Heart left ventricle (tissue), 16 donors: ENCODE data around the gene TSPAN15. TPM values are rescaled to one million over a fixed set of nuclear protein-coding genes. Genes with fewer than 3 reads are reported as not detected.

Experiments used
- ATAC-seq, 4 donors: fragments of 200-7000 bp; cut with Tn5 transposase; one replicate each; pipeline ENCODE4 v1.9.1; 2020 to 2022; ENCODE audit warnings: moderate library complexity in 4 of 4, mild to moderate bottlenecking in 3 of 4, moderate number of reproducible peaks in 1 of 4
- DNase-seq, 5 donors: peaks; one replicate each; pipeline ENCODE4 v3.0.0-alpha.2; 2020
- H3K27ac ChIP-seq, 12 donors: fragments of 200-600 bp; sonication (generic) in 4 of 12; one replicate each; pipeline versions ENCODE4 v1.5.0 to v1.8.0; 2016 to 2022; ENCODE audit warnings: mild to moderate bottlenecking in 2 of 12
- H3K27me3 ChIP-seq, 9 donors: fragments of 200-600 bp; sonication (generic) in 2 of 9; one replicate each; pipeline versions ENCODE4 v1.5.1 to v1.8.0; 2016 to 2022; ENCODE audit warnings: mild to moderate bottlenecking in 3 of 9
- H3K36me3 ChIP-seq, 9 donors: fragments of 200-600 bp; sonication (generic) in 2 of 9; one replicate each; pipeline versions ENCODE4 v1.5.0 to v1.8.0; 2018 to 2022; ENCODE audit warnings: mild to moderate bottlenecking in 2 of 9
- H3K4me1 ChIP-seq, 12 donors: fragments of 200-600 bp; sonication (generic) in 4 of 12; one replicate each; pipeline versions ENCODE4 v1.5.0 to v1.8.0; 2016 to 2022; ENCODE audit warnings: mild to moderate bottlenecking in 3 of 12
- H3K4me3 ChIP-seq, 12 donors: fragments of 200-600 bp; sonication (generic) in 4 of 12; one replicate each; pipeline versions ENCODE4 v1.5.0 to v1.8.0; 2017 to 2022; ENCODE audit warnings: mild to moderate bottlenecking in 9 of 12, moderate library complexity in 4 of 12
- H3K9me3 ChIP-seq, 12 donors: fragments of 200-600 bp; sonication (generic) in 4 of 12; one replicate each; pipeline versions ENCODE4 v1.5.0 to v1.8.0; 2016 to 2022; ENCODE audit warnings: mild to moderate bottlenecking in 1 of 12
- POLR2A ChIP-seq, 2 donors: fragments of 450-650 bp; IDR thresholded peaks; one replicate each; pipeline ENCODE4 v1.6.1; 2017; ENCODE audit warnings: antibody characterized with exemption in 2 of 2, mild to moderate bottlenecking in 2 of 2, moderate library complexity in 2 of 2
- WGBS, 4 donors: extraction: QIAGEN DNeasy Blood & Tissue Kit in 2 of 4; methylation state at CpG; one replicate each; pipeline versions ENCODE4 v1.1.5 to v1.1.7; 2013 to 2018; 5-methylcytosine and 5-hydroxymethylcytosine counted together
- intact Hi-C, 10 donors: fragments of 100-400 bp; cut with DNase I; formaldehyde crosslinking; loops; one replicate each; pipeline versions ENCODE4 v1.11.1 to v1.14.2; 2022
- polyA plus RNA-seq, 2 donors: library from polyadenylated mRNA; stranded (reverse); fragments of 200-250 nt; gene quantifications; one replicate each; pipeline ENCODE4 v1.2.3, GENCODE V29; 2013
- total RNA-seq, 9 donors: library from RNA; depleted of rRNA in 2 of 9; stranded (reverse); fragments of >200 nt in 2 of 9; fragmentation: NEBNext Ultra II Directional in 3 of 9; extraction: Animal tissue kit (Norgen Biotek cat#: 25700) in 3 of 9; gene quantifications; one replicate each; pipeline versions ENCODE4 v1.1.0 to v1.2.4, GENCODE V29; 2016 to 2023
- TF ChIP-seq, protein P1 (sequence below), 12 donors: fragments of 200-600 bp; sonication (generic) in 4 of 12; IDR thresholded peaks; one replicate each; pipeline versions ENCODE4 v1.5.0 to v1.8.0; 2018 to 2022; ENCODE audit warnings: antibody characterized with exemption in 12 of 12, mild to moderate bottlenecking in 5 of 12
- donor health status: ischemic (EF 13 %, LVEDD 7.1; RV severe dilation, severe dysfunction).
- donor health status: healthy with polysubstance abuse.
- donor health status: DM: no; HTN: yes; CAD: no.
- donor health status: DM: no; HTN: no; CAD: no.
- donor health status: ischemic (EF 25% LVEDD 6.9; RV normal size, moderate dysfunction).
- donor health status: ischemic (EF 25% LVEDD 5.7; RV mildly dilated, moderate dysfunction).
- donor health status: healthy.
- donor health status: DM: yes; HTN: yes; CAD: no.
- donor health status: ischemic (EF 35%, LVEDD 5.7; RV mildly dilated, moderate dysfunction).
- donor health status: nonischemic (EF 11% LVEDD 7.7; RV severe dilation, severe dysfunction).
- donor health status: DM: yes; HTN: yes; CAD: no.
- donor health status: PGD.
- donor health status: ischemic (EF 29% LVEDD 5.4; RV normal size, mild dysfunction).
- donor health status: nonischemic (EF 23%, LVEDD 6.1; RV moderate dilation, normal function).

TSPAN15 gene
- total and polyA plus RNA-seq, 11 donors = 4.5 to 20.2 (median 11.1) TPM

DNA sequence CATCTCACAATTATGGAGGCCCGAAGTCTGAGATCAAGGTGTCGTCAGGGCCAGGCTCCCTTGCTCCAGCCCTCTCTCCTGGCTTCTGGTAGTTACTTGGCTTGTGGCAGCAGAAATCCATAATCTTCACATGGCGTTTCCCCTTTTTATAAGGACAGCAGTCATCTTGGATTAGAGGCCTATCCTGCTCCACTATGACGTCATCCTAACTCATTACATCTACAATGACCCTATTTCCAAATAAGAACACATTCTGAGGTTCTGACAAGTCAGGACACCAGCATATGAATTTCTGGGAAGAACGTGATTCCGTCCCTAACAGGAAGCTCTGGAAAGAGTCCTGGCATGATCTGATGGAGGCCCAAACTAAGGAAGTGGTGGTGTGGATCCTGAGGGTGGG, 86.2 kb downstream of the TSPAN15 start:
- no peak for TF ChIP-seq POLR2A (IDR thresholded peaks at IDR 0.05)
- TF ChIP-seq, protein P1, sequence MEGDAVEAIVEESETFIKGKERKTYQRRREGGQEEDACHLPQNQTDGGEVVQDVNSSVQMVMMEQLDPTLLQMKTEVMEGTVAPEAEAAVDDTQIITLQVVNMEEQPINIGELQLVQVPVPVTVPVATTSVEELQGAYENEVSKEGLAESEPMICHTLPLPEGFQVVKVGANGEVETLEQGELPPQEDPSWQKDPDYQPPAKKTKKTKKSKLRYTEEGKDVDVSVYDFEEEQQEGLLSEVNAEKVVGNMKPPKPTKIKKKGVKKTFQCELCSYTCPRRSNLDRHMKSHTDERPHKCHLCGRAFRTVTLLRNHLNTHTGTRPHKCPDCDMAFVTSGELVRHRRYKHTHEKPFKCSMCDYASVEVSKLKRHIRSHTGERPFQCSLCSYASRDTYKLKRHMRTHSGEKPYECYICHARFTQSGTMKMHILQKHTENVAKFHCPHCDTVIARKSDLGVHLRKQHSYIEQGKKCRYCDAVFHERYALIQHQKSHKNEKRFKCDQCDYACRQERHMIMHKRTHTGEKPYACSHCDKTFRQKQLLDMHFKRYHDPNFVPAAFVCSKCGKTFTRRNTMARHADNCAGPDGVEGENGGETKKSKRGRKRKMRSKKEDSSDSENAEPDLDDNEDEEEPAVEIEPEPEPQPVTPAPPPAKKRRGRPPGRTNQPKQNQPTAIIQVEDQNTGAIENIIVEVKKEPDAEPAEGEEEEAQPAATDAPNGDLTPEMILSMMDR (IDR thresholded peaks at IDR 0.05) = no peak
- Histone ChIP-seq H3K4me3 (no peak overlapping the region), H3K36me3 (no peaks in the 10 kb centered on the region), H3K9me3 (peaks cover 0 to 20% (median 0%) of the 10 kb centered on the region in 12 donors), H3K27me3 (peaks cover 0 to 3% (median 0%) of the 10 kb centered on the region in 9 donors), H3K27ac (no peak overlapping the region), H3K4me1 (no peaks in the 10 kb centered on the region)
- 87 to 93% (median 88%) methylated on average over 6 of the region's 6 CpGs for WGBS, 4 donors
- no peak for ATAC-seq
- intact Hi-C loops = no loop called here
- DNase-seq = no peak

DNA sequence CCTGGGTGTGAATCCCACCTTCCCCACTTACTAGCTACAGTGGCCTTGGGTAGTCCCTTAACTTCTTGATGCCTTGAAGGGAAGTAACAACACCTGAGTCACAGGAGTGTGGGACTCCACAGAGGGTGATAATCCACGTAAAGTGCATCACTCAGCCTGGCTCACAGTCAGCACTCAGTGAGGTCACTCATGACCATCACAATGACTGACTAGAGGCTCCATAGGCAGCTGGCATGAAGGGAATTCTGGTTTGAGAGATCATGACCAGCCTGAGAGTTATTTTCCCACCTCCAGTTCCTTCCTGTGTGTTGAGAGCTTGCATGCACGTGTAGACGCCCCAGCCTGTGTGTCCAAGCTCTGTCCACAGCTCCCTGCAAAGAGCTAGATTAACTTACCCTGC, 87.2 kb downstream of the TSPAN15 start:
- ATAC-seq = no peak
- no peak for TF ChIP-seq POLR2A (IDR thresholded peaks at IDR 0.05)
- TF ChIP-seq, protein P1 (IDR thresholded peaks at IDR 0.05) = no peak

DNA sequence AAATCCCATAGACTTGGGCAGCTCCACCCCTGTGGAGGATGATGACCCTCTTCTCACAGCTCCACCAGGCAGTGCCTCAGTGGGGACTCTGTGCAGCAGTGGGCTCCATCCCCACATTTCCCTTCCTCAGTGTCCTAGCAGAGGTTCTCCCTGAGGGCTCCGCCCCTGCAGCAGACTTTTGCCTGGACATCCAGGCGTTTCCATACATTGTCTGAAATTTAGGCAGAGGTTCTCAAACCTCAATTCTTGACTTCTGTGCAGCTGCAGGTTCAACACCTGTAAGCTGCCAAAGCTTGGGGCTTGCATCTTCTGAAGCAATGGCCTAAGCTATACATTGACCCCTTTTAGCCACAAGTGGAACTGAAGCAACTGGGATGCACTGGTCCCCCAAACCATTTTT, 90.2 kb downstream of the TSPAN15 start:
- no peak overlapping the region for H3K27ac ChIP-seq
- no peak for TF ChIP-seq POLR2A (IDR thresholded peaks at IDR 0.05)
- TF ChIP-seq, protein P1 (IDR thresholded peaks at IDR 0.05) = no peak
- no peak for DNase-seq
- no peak for ATAC-seq
- no peak overlapping the region for H3K4me3 ChIP-seq
- H3K36me3 ChIP-seq = no peaks in the 10 kb centered on the region
- H3K9me3 ChIP-seq = peaks cover 0 to 9% (median 0%) of the 10 kb centered on the region in 12 donors
- intact Hi-C loops = no loop called here
- WGBS, 4 donors = 55 to 97% (median 80%) methylated on average over 2 of the region's 2 CpGs
- H3K4me1 ChIP-seq = no peaks in the 10 kb centered on the region
- peaks cover 0 to 3% (median 0%) of the 10 kb centered on the region in 9 donors for H3K27me3 ChIP-seq

More for the DNA sequence above, 87.2 kb downstream of the TSPAN15 start:
- WGBS, 4 donors = 67 to 78% (median 75%) methylated on average over 3 of the region's 3 CpGs
- no peak overlapping the region for H3K4me3 ChIP-seq
- H3K27me3 ChIP-seq = peaks cover 0 to 3% (median 0%) of the 10 kb centered on the region in 9 donors
- no peaks in the 10 kb centered on the region for H3K36me3 ChIP-seq
- intact Hi-C loops = no loop called here
- H3K9me3 ChIP-seq = peaks cover 0 to 20% (median 0%) of the 10 kb centered on the region in 12 donors
- no peak for DNase-seq
- no peaks in the 10 kb centered on the region for H3K4me1 ChIP-seq
- H3K27ac ChIP-seq = no peak overlapping the region

DNA sequence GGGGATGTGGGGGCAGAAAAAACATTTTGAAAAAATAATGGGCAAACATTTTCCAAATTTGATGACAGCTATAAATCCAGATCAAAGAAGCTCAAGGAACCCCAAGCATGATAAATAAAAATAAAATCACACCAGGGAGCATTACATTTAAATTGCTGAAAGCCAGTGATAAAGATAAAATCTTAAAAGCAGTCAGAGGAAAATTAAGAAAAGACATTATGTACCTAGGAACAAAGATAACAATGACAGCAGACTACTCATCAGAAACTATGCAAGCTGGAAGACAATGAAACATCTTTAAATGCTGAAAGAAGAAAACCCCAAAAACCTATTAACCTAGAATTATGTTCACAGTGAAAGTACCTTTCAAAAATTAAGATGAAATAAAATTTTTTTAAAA, 98.7 kb downstream of the TSPAN15 start:
- no peak for DNase-seq
- intact Hi-C loops = no loop called here
- H3K27me3 ChIP-seq = peaks cover 0 to 6% (median 0%) of the 10 kb centered on the region in 9 donors
- H3K4me1 ChIP-seq = no peaks in the 10 kb centered on the region
- no peak for ATAC-seq
- TF ChIP-seq, protein P1 (IDR thresholded peaks at IDR 0.05) = no peak
- no peak for TF ChIP-seq POLR2A (IDR thresholded peaks at IDR 0.05)
- no peak overlapping the region for H3K4me3 ChIP-seq
- H3K36me3 ChIP-seq = no peaks in the 10 kb centered on the region
- H3K27ac ChIP-seq = no peak overlapping the region
- peaks cover 0 to 36% (median 28%) of the 10 kb centered on the region in 12 donors for H3K9me3 ChIP-seq
